Kidney epithelial cell (primary cell): ENCODE measurements around the gene SYNDIG1. TPM values are rescaled to one million over a fixed set of nuclear protein-coding genes. Genes with fewer than 3 reads are reported as not detected.

Experiments
- DNase-seq: peaks from one replicate; pipeline ENCODE4 v3.0.0-alpha.2; 2010; ENCODE audit warnings: low read depth
- H3K27me3 ChIP-seq: 2 replicates; pipeline ENCODE4 v1.6.0; 2011; ENCODE audit warnings: low read length; ENCODE audit not compliant: control insufficient read depth, insufficient read depth
- H3K36me3 ChIP-seq: 2 replicates; pipeline ENCODE4 v1.5.1; 2011; ENCODE audit warnings: low read length; ENCODE audit not compliant: control insufficient read depth, insufficient read depth
- H3K4me3 ChIP-seq: 2 replicates; pipeline ENCODE4 v1.5.1; 2011; ENCODE audit warnings: low read depth, mild to moderate bottlenecking, control low read depth, low read length
- CTCF ChIP-seq: IDR thresholded peaks from 2 replicates; pipeline ENCODE4 v1.5.1; 2011; ENCODE audit warnings: mild to moderate bottlenecking, moderate library complexity, low read length, control low read depth, inconsistent platforms; ENCODE audit not compliant: insufficient read depth, poor library complexity, severe bottlenecking
- total RNA-seq: library from RNA; depleted of rRNA; stranded (reverse); fragments of >200 nt; gene quantifications from 2 replicates; pipeline ENCODE4 v1.2.3, GENCODE V29; 2015

SYNDIG1 gene
- total RNA-seq, 1 donor from 2014 or later: 0.67 TPM

- Histone ChIP-seq H3K27me3 (peaks cover 4% of the 10 kb centered on the region), H3K4me3 (no peak overlapping the region), H3K36me3 (no peaks in the 10 kb centered on the region)
- no peak for TF ChIP-seq CTCF
- DNase-seq: no peak
Observed at GRCh38 chr20:24452498-24453127, 16.8 kb upstream of the SYNDIG1 start.

GRCh38 chr20:24453869-24454268, 15.6 kb upstream of the SYNDIG1 start:
- H3K4me3 ChIP-seq: no peak overlapping the region
- H3K27me3 ChIP-seq: peaks cover 6% of the 10 kb centered on the region
- DNase-seq: no peak
- H3K36me3 ChIP-seq: no peaks in the 10 kb centered on the region
- TF ChIP-seq CTCF: no peak

GRCh38 chr20:24455081-24455480, 14.3 kb upstream of the SYNDIG1 start:
- Histone ChIP-seq H3K27me3 (peaks cover 6% of the 10 kb centered on the region), H3K36me3 (no peaks in the 10 kb centered on the region), H3K4me3 (no peak overlapping the region)
- DNase-seq: no peak
- TF ChIP-seq CTCF: no peak

- no peak overlapping the region for H3K4me3 ChIP-seq
- peaks cover 6% of the 10 kb centered on the region for H3K27me3 ChIP-seq
- TF ChIP-seq CTCF: no peak
- DNase-seq: no peak
- no peaks in the 10 kb centered on the region for H3K36me3 ChIP-seq
Observed at GRCh38 chr20:24456398-24456781, 13.0 kb upstream of the SYNDIG1 start.

- peaks cover 6% of the 10 kb centered on the region for H3K27me3 ChIP-seq
- H3K4me3 ChIP-seq: no peak overlapping the region
- no peak for DNase-seq
- no peaks in the 10 kb centered on the region for H3K36me3 ChIP-seq
- no peak for TF ChIP-seq CTCF
Observed at GRCh38 chr20:24458436-24458835, 11.0 kb upstream of the SYNDIG1 start.

GRCh38 chr20:24459733-24460132, 9.7 kb upstream of the SYNDIG1 start:
- TF ChIP-seq CTCF: no peak
- DNase-seq: no peak
- H3K27me3 ChIP-seq: peaks cover 10% of the 10 kb centered on the region
- H3K36me3 ChIP-seq: no peaks in the 10 kb centered on the region
- no peak overlapping the region for H3K4me3 ChIP-seq
